Mesenchymal stem cell (in vitro differentiated cells and primary cell): Measurements from ENCODE around the gene RRAS2.

Experiments
- DNase-seq: peaks from one replicate; pipeline ENCODE4 v3.0.0-alpha.2; 2013
- H2AFZ ChIP-seq: one replicate; pipeline ENCODE4 v1.6.1; 2013; ENCODE audit warnings: low read depth, mild to moderate bottlenecking, control low read depth, inconsistent platforms, low read length, moderate library complexity
- H2AK5ac ChIP-seq: 2 replicates; pipeline ENCODE4 v1.6.1; 2013; ENCODE audit warnings: low read length, moderate library complexity, mild to moderate bottlenecking, inconsistent platforms; ENCODE audit not compliant: severe bottlenecking
- H2BK120ac ChIP-seq: one replicate; pipeline ENCODE4 v1.6.1; 2013; ENCODE audit warnings: low read depth, mild to moderate bottlenecking, inconsistent platforms, low read length, moderate library complexity
- H2BK12ac ChIP-seq, 2 experiments: one replicate each; pipeline ENCODE4 v1.6.1; 2013; ENCODE audit warnings: inconsistent platforms in 2 of 2, low read length in 2 of 2, mild to moderate bottlenecking in 2 of 2, moderate library complexity in 2 of 2, control low read depth in 1 of 2
- H2BK15ac ChIP-seq: one replicate; pipeline ENCODE4 v1.6.1; 2013; ENCODE audit warnings: mild to moderate bottlenecking, low read depth, inconsistent platforms; ENCODE audit not compliant: poor library complexity, severe bottlenecking
- H2BK5ac ChIP-seq: 2 replicates; pipeline ENCODE4 v1.6.1; 2013; ENCODE audit warnings: low read depth, mild to moderate bottlenecking, low read length, control low read depth, inconsistent platforms; ENCODE audit not compliant: poor library complexity, severe bottlenecking
- H3K14ac ChIP-seq, 2 experiments: one replicate each; pipeline ENCODE4 v1.6.1; 2013; ENCODE audit warnings: inconsistent platforms in 2 of 2, low read length in 2 of 2, control low read depth in 1 of 2, mild to moderate bottlenecking in 1 of 2, moderate library complexity in 1 of 2
- H3K18ac ChIP-seq, 2 experiments: one replicate each; pipeline ENCODE4 v1.6.1; 2013; ENCODE audit warnings: inconsistent platforms in 2 of 2, low read length in 2 of 2, control low read depth in 1 of 2, low read depth in 1 of 2, mild to moderate bottlenecking in 1 of 2
- H3K23ac ChIP-seq, 2 experiments: one replicate each; pipeline ENCODE4 v1.6.1; 2013; ENCODE audit warnings: inconsistent platforms in 2 of 2, low read length in 2 of 2, mild to moderate bottlenecking in 2 of 2, moderate library complexity in 2 of 2, control low read depth in 1 of 2
- H3K27ac ChIP-seq: 2 replicates; pipeline ENCODE4 v1.5.1; 2013; ENCODE audit warnings: mild to moderate bottlenecking, moderate library complexity, low read length, control low read depth, inconsistent platforms; ENCODE audit not compliant: poor library complexity, severe bottlenecking
- H3K27me3 ChIP-seq, 2 experiments: 2 replicates each; pipeline versions ENCODE4 v1.6.1 to v1.7.0; 2013; ENCODE audit warnings: low read length in 2 of 2, mild to moderate bottlenecking in 2 of 2, moderate library complexity in 2 of 2, control low read depth in 1 of 2, inconsistent platforms in 1 of 2; ENCODE audit not compliant: control insufficient read depth in 1 of 2, insufficient read depth in 1 of 2
- H3K36me3 ChIP-seq, 2 experiments: 2 replicates each; pipeline versions ENCODE4 v1.6.1 to v1.7.0; 2013; ENCODE audit warnings: low read length in 2 of 2, control low read depth in 1 of 2, inconsistent platforms in 1 of 2, low read depth in 1 of 2, mild to moderate bottlenecking in 1 of 2; ENCODE audit not compliant: insufficient read depth in 2 of 2, control insufficient read depth in 1 of 2
- H3K4ac ChIP-seq, 2 experiments: one replicate each; pipeline ENCODE4 v1.6.1; 2013; ENCODE audit warnings: inconsistent platforms in 2 of 2, low read length in 2 of 2, mild to moderate bottlenecking in 2 of 2, moderate library complexity in 2 of 2, control low read depth in 1 of 2, low read depth in 1 of 2
- H3K4me1 ChIP-seq: 2 replicates; pipeline ENCODE4 v1.6.1; 2013; ENCODE audit warnings: low read depth, low read length, control low read depth; ENCODE audit not compliant: control insufficient read depth, insufficient read depth
- H3K4me2 ChIP-seq: 2 replicates; pipeline ENCODE4 v1.6.1; 2013; ENCODE audit warnings: low read length, mild to moderate bottlenecking, inconsistent platforms; ENCODE audit not compliant: poor library complexity, severe bottlenecking
- H3K4me3 ChIP-seq, 2 experiments: 2 replicates each; pipeline versions ENCODE4 v1.5.1 to v1.7.0; 2013; ENCODE audit warnings: low read length in 2 of 2, mild to moderate bottlenecking in 2 of 2, control low read depth in 1 of 2, low read depth in 1 of 2; ENCODE audit not compliant: insufficient read depth in 1 of 2
- H3K79me1 ChIP-seq: replicated peaks from 2 replicates; pipeline ENCODE4 v1.6.1; 2013; ENCODE audit warnings: mild to moderate bottlenecking, control low read depth, low read length, inconsistent platforms; ENCODE audit not compliant: poor library complexity, severe bottlenecking
- H3K9ac ChIP-seq: 2 replicates; pipeline ENCODE4 v1.7.0; 2013; ENCODE audit warnings: mild to moderate bottlenecking, low read length, moderate library complexity
- H3K9me3 ChIP-seq: 2 replicates; pipeline ENCODE4 v1.7.0; 2013; ENCODE audit warnings: mild to moderate bottlenecking, low read length; ENCODE audit not compliant: control insufficient read depth
- H4K8ac ChIP-seq: one replicate; pipeline ENCODE4 v1.6.1; 2013; ENCODE audit warnings: inconsistent platforms, mild to moderate bottlenecking, low read length, moderate library complexity
- H4K91ac ChIP-seq: one replicate; pipeline ENCODE4 v1.6.1; 2013; ENCODE audit warnings: mild to moderate bottlenecking, low read length, inconsistent platforms
- WGBS: methylation state at CpG from one replicate; pipeline ENCODE4 v1.1.7; 2013; ENCODE audit warnings: mixed read lengths; 5-methylcytosine and 5-hydroxymethylcytosine counted together

Gene RRAS2

GRCh38 chr11:14323118-14323676 lies 35.8 kb downstream of the RRAS2 start:
- no peak overlapping the region for H3K4ac ChIP-seq
- no peak overlapping the region for H3K23ac ChIP-seq
- H3K4me2 ChIP-seq = no peak overlapping the region
- no peak overlapping the region for H3K27ac ChIP-seq
- no peaks in the 10 kb centered on the region for H3K79me1 ChIP-seq
- no peak overlapping the region for H3K9ac ChIP-seq
- DNase-seq = no peak
- no peak overlapping the region for H2AFZ ChIP-seq
- H4K91ac ChIP-seq = no peak overlapping the region
- H3K18ac ChIP-seq = no peak overlapping the region
- no peak overlapping the region for H2BK15ac ChIP-seq
- H3K27me3 ChIP-seq = no peaks in the 10 kb centered on the region
- peak overlapping the region; percentile 37 for H4K8ac ChIP-seq
- H2AK5ac ChIP-seq = no peak overlapping the region
- H3K4me1 ChIP-seq = peaks cover 6% of the 10 kb centered on the region
- no peak overlapping the region for H2BK120ac ChIP-seq
- WGBS = 85% methylated on average over 5 of the region's 6 CpGs
- H3K9me3 ChIP-seq = no peaks in the 10 kb centered on the region
- H2BK12ac ChIP-seq = no peak overlapping the region
- peaks cover 0 to 5% of the 10 kb centered on the region in 2 experiments for H3K36me3 ChIP-seq
- H3K14ac ChIP-seq = no peak overlapping the region
- H2BK5ac ChIP-seq = no peak overlapping the region
- H3K4me3 ChIP-seq = no peak overlapping the region

GRCh38 chr11:14322510-14322909 lies 36.5 kb downstream of the RRAS2 start:
- H2BK120ac ChIP-seq = no peak overlapping the region
- H2BK5ac ChIP-seq = no peak overlapping the region
- H2AFZ ChIP-seq = no peak overlapping the region
- no peak overlapping the region for H4K8ac ChIP-seq
- DNase-seq = no peak
- H3K23ac ChIP-seq = no peak overlapping the region
- H3K27me3 ChIP-seq = no peaks in the 10 kb centered on the region
- no peak overlapping the region for H4K91ac ChIP-seq
- no CpG with 5 or more reads among the region's 2 CpGs for WGBS
- no peak overlapping the region for H2AK5ac ChIP-seq
- no peak overlapping the region for H3K18ac ChIP-seq
- peaks cover 11% of the 10 kb centered on the region for H3K4me1 ChIP-seq
- no peak overlapping the region for H3K4me3 ChIP-seq
- H3K4ac ChIP-seq = no peak overlapping the region
- H3K36me3 ChIP-seq = peaks cover 0 to 5% of the 10 kb centered on the region in 2 experiments
- H3K79me1 ChIP-seq = no peaks in the 10 kb centered on the region
- H3K9me3 ChIP-seq = no peaks in the 10 kb centered on the region
- no peak overlapping the region for H3K27ac ChIP-seq
- H2BK12ac ChIP-seq = no peak overlapping the region
- H3K9ac ChIP-seq = no peak overlapping the region
- H3K4me2 ChIP-seq = no peak overlapping the region
- no peak overlapping the region for H2BK15ac ChIP-seq
- no peak overlapping the region for H3K14ac ChIP-seq

GRCh38 chr11:14320020-14320419 lies 39.0 kb downstream of the RRAS2 start:
- WGBS = 55% methylated on average over 2 of the region's 3 CpGs
- Histone ChIP-seq H3K4me2 (no peak overlapping the region), H3K23ac (no peak overlapping the region), H2BK5ac (no peak overlapping the region), H4K8ac (no peak overlapping the region), H4K91ac (no peak overlapping the region), H3K4ac (no peak overlapping the region), H3K36me3 (peaks cover 0 to 4% of the 10 kb centered on the region in 2 experiments), H2BK12ac (no peak overlapping the region), H3K14ac (no peak overlapping the region), H3K9me3 (no peaks in the 10 kb centered on the region), H2AK5ac (no peak overlapping the region), H3K4me1 (peaks cover 11% of the 10 kb centered on the region), H3K79me1 (no peaks in the 10 kb centered on the region), H3K27me3 (no peaks in the 10 kb centered on the region), H3K9ac (peak overlapping the region; percentile 42), H2BK15ac (no peak overlapping the region), H2AFZ (no peak overlapping the region), H3K18ac (no peak overlapping the region), H3K27ac (peak overlapping the region; percentile 12), H2BK120ac (no peak overlapping the region), H3K4me3 (no peak overlapping the region)
- peak; percentile 59 for DNase-seq

- Histone ChIP-seq H3K18ac (peak overlapping the region in 1 of 2 experiments; percentile 24), H3K4me3 (no peak overlapping the region), H2BK15ac (no peak overlapping the region), H4K91ac (no peak overlapping the region), H3K4ac (no peak overlapping the region), H3K27ac (peak overlapping the region; percentile 54), H3K4me2 (no peak overlapping the region), H3K36me3 (no peaks in the 10 kb centered on the region), H3K14ac (peak overlapping the region in 1 of 2 experiments; percentile 89), H4K8ac (no peak overlapping the region), H3K79me1 (no peaks in the 10 kb centered on the region), H3K4me1 (peaks cover 12% of the 10 kb centered on the region), H3K27me3 (no peaks in the 10 kb centered on the region), H3K23ac (no peak overlapping the region), H2AK5ac (peak overlapping the region; percentile 78), H2BK120ac (no peak overlapping the region), H3K9ac (no peak overlapping the region), H3K9me3 (no peaks in the 10 kb centered on the region), H2BK12ac (peak overlapping the region in 1 of 2 experiments; percentile 54), H2BK5ac (no peak overlapping the region), H2AFZ (no peak overlapping the region)
- no peak for DNase-seq
- 0% methylated on average over 1 of the region's 1 CpG for WGBS
These were observed 40.4 kb downstream of the RRAS2 start for GRCh38 chr11:14318581-14318981.
